NCI-H446 (cell line): ENCODE measurements around the gene POLL.

Experiments used
- DNase-seq, 2 experiments: peaks; one replicate each; lab custom pipeline; 2025; lab: John Stamatoyannopoulos, UW

The POLL gene

GRCh38 chr10:101573885-101574753 is 13.9 kb downstream of the POLL start:
- no peak for DNase-seq

GRCh38 chr10:101572785-101573184 is 15.3 kb downstream of the POLL start:
- no peak for DNase-seq

GRCh38 chr10:101572126-101572525 is 15.9 kb downstream of the POLL start:
- DNase-seq, result no peak

- DNase-seq, result no peak
These were observed 16.7 kb downstream of the POLL start for GRCh38 chr10:101571271-101571925.

GRCh38 chr10:101570428-101571270 is 17.4 kb downstream of the POLL start:
- no peak for DNase-seq

- DNase-seq, result peak; percentile 32 to 68
These were observed 18.2 kb downstream of the POLL start for GRCh38 chr10:101569622-101570427.

GRCh38 chr10:101569323-101569621 is 18.8 kb downstream of the POLL start:
- DNase-seq, result no peak

- DNase-seq, result no peak
These were observed 19.9 kb downstream of the POLL start for GRCh38 chr10:101568054-101568745.

GRCh38 chr10:101567165-101568006 is 20.7 kb downstream of the POLL start:
- DNase-seq, result no peak

- no peak for DNase-seq
These were observed 21.5 kb downstream of the POLL start for GRCh38 chr10:101566333-101567164.

- no peak for DNase-seq
These were observed 22.1 kb downstream of the POLL start for GRCh38 chr10:101565936-101566332.

GRCh38 chr10:101565370-101565900 is 22.6 kb downstream of the POLL start:
- DNase-seq, result no peak

- DNase-seq, result no peak
These were observed 23.5 kb downstream of the POLL start for GRCh38 chr10:101564490-101564991.

- DNase-seq, result no peak
These were observed 24.5 kb downstream of the POLL start for GRCh38 chr10:101563497-101564040.

GRCh38 chr10:101563007-101563406 is 25.1 kb downstream of the POLL start:
- no peak for DNase-seq

GRCh38 chr10:101562231-101562630 is 25.8 kb downstream of the POLL start:
- DNase-seq, result no peak

- DNase-seq, result no peak
These were observed 26.8 kb downstream of the POLL start for GRCh38 chr10:101561068-101561915.
